Measurements from ENCODE around the gene AGBL4.

AGBL4 gene

DNA sequence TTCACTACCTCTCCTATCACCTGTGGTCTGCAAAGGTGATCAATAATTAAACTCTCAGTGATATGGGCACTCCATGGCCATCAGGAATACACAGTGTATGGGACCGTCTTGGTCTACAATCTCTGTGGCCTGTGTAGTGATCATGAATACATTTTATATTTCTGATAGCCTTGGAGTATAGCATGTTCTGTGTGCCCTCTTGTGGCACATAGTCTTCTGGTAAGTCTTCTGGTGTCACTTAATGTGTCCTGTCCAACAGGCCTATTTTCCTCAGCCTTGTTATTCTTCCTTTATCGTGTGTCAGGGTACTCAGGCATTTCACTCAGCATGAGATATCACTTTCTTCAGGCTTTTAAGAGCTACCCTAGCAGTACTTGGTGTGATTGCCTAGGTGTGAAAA lies 393.6 kb downstream of the AGBL4 start:
- TF ChIP-seq JUND (IDR thresholded peaks at IDR 0.05; ENCODE audit: low read depth), result no peak
- in situ Hi-C loops (cut with HindIII; ENCODE audit: low pct_unique_long_range_greater_than_20kb, low sequenced_read_pairs), result no loop called here
- DNase-seq (ENCODE audit: low read depth in 1 of 2, low spot score in 1 of 2), result peak in 1 of 2 experiments; percentile 3

DNA sequence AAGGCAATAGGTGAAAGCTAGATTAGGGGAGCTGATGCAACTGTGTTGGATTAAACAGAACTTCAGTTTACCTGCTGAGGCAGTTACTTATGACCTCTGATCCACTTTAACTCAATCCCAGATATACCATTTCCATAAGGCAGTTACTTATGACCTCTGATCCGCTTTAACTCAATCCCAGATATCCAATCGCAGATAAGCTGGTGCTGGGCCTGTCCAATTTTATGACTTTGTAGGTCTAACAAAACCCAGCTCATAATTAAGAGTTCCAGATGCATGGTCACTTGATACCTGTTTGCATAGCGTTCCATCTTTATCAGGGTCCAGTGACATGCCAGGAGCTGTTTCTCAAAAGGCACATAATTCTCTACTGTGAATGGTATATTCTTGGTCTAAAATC lies 396.0 kb downstream of the AGBL4 start:
- in situ Hi-C loops (cut with HindIII; ENCODE audit: low pct_unique_long_range_greater_than_20kb, low sequenced_read_pairs), result no loop called here
- no peak for DNase-seq (ENCODE audit: low read depth in 1 of 2, low spot score in 1 of 2)
- no peak for TF ChIP-seq JUND (IDR thresholded peaks at IDR 0.05; ENCODE audit: low read depth)

- in situ Hi-C loops (cut with HindIII; ENCODE audit: low pct_unique_long_range_greater_than_20kb, low sequenced_read_pairs), result no loop called here
- TF ChIP-seq JUND (IDR thresholded peaks at IDR 0.05; ENCODE audit: low read depth), result no peak
- no peak for DNase-seq (ENCODE audit: low read depth in 1 of 2, low spot score in 1 of 2)
Observed at GRCh38 chr1:49626472-49626871, 397.3 kb downstream of the AGBL4 start.

- no peak for DNase-seq (ENCODE audit: low read depth in 1 of 2, low spot score in 1 of 2)
- in situ Hi-C loops (cut with HindIII; ENCODE audit: low pct_unique_long_range_greater_than_20kb, low sequenced_read_pairs), result no loop called here
- no peak for TF ChIP-seq JUND (IDR thresholded peaks at IDR 0.05; ENCODE audit: low read depth)
Observed at GRCh38 chr1:49622877-49623276, 400.9 kb downstream of the AGBL4 start.

DNA sequence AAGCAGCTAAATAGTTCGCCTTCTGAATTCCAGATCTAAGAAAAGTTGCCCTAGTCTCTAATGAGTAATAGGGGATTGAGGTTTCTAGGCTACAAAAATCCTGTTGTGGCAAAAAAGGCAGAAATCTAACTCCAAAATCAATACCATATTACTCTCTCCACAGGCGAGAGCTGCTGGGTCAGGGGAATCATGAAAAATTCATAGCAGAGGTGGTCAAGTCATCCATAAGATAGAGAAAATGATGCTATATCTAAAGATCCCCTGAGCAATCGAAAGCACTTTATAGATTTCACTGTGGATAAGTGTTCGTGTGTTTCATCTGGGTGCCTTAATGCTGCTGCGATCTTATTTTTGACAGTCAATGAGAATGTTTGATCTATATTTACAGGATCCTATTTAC lies 417.7 kb downstream of the AGBL4 start:
- TF ChIP-seq JUND (IDR thresholded peaks at IDR 0.05; ENCODE audit: low read depth), result no peak
- DNase-seq (ENCODE audit: low read depth in 1 of 2, low spot score in 1 of 2), result no peak
- in situ Hi-C loops (cut with HindIII; ENCODE audit: low pct_unique_long_range_greater_than_20kb, low sequenced_read_pairs), result no loop called here

GRCh38 chr1:49597436-49597835 lies 426.3 kb downstream of the AGBL4 start:
- no peak for DNase-seq (ENCODE audit: low read depth in 1 of 2, low spot score in 1 of 2)
- in situ Hi-C loops (cut with HindIII; ENCODE audit: low pct_unique_long_range_greater_than_20kb, low sequenced_read_pairs), result no loop called here
- TF ChIP-seq JUND (IDR thresholded peaks at IDR 0.05; ENCODE audit: low read depth), result no peak

DNA sequence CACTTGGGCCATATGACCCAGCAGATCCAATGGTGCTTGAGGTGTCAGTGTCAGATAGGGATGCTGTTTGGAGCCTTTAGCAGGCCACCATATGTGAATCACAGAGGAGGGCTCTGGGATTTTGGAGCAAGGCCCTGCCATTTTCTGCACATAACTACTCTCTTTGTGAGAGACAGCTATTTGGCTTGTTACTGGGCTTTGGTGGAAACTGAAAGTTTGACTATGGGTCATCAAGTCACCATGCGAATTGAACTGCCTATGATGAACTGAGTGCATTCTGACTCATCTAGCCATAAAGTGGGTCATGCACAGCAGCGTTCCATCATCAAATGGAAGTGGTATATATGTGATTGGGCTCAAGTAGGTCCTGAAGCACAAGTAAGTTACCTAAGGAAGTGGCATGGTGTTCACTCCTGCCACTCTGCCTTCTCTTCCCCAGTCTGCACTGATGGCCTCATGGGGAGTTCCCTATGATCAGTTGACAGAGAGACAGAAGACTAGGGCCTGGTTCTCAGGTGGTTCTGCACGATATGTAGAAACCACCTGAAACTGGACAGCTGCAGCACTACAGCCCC lies 447.3 kb downstream of the AGBL4 start:
- no peak for TF ChIP-seq JUND (IDR thresholded peaks at IDR 0.05; ENCODE audit: low read depth)
- no peak for DNase-seq (ENCODE audit: low read depth in 1 of 2, low spot score in 1 of 2)
- in situ Hi-C loops (cut with HindIII; ENCODE audit: low pct_unique_long_range_greater_than_20kb, low sequenced_read_pairs), result no loop called here

DNA sequence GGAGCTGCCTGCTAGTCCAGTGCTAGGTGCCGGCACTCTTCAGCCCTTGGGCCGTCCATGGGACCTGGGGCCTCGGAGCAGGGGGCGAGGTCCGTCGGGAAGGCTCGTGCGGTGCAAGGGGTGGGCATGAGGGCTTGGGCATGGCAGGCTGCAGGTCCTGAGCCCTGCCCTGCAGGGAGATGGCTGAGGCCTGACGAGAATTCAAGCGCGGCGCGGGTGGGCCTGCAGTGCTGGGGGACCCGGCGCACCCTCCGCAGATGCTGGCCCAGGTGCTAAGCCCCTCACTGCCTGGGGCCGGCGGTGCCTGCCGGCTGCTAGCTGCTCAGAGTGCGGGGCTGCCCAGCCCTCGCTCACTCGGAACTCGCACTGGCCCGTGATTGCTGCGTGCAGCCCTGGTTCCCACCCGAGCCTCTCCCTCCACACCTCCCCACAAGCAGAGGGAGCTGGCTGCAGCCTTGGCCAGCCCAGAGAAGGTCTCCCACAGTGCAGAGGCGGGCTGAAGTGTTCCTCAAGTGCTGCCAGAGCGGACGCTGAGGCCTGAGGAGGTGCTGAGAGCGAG lies 467.0 kb downstream of the AGBL4 start:
- no peak for DNase-seq (ENCODE audit: low read depth in 1 of 2, low spot score in 1 of 2)
- in situ Hi-C loops (cut with HindIII; ENCODE audit: low pct_unique_long_range_greater_than_20kb, low sequenced_read_pairs), result no loop called here
- no peak for TF ChIP-seq JUND (IDR thresholded peaks at IDR 0.05; ENCODE audit: low read depth)

DNA sequence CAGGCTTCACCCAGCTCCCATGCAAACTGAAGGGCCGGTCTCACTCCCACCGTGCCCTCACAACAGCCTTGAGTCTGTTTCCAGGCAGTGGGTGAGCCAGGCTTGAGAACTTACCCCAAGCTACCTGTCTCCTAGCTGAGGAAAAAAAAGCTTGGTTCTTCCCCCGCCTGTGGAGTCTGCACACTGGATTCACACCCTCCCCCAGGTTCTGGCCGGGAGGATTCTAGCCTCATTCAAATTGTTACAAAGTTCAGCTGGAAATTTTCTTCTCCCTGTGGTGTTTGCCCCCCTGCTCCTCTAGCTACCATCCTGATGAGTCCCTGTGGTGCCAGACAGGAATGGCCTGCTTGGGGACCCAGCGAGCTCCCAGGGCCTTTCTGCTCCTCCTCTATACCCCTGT lies 471.7 kb downstream of the AGBL4 start:
- in situ Hi-C loops (cut with HindIII; ENCODE audit: low pct_unique_long_range_greater_than_20kb, low sequenced_read_pairs), result no loop called here
- no peak for DNase-seq (ENCODE audit: low read depth in 1 of 2, low spot score in 1 of 2)

GRCh38 chr1:49544615-49545014 lies 479.1 kb downstream of the AGBL4 start:
- no peak for DNase-seq (ENCODE audit: low read depth in 1 of 2, low spot score in 1 of 2)
- in situ Hi-C loops (cut with HindIII; ENCODE audit: low pct_unique_long_range_greater_than_20kb, low sequenced_read_pairs), result no loop called here
- TF ChIP-seq JUND (IDR thresholded peaks at IDR 0.05; ENCODE audit: low read depth), result no peak

More for the DNA sequence above, 471.7 kb downstream of the AGBL4 start:
- TF ChIP-seq JUND (IDR thresholded peaks at IDR 0.05; ENCODE audit: low read depth), result no peak

DNA sequence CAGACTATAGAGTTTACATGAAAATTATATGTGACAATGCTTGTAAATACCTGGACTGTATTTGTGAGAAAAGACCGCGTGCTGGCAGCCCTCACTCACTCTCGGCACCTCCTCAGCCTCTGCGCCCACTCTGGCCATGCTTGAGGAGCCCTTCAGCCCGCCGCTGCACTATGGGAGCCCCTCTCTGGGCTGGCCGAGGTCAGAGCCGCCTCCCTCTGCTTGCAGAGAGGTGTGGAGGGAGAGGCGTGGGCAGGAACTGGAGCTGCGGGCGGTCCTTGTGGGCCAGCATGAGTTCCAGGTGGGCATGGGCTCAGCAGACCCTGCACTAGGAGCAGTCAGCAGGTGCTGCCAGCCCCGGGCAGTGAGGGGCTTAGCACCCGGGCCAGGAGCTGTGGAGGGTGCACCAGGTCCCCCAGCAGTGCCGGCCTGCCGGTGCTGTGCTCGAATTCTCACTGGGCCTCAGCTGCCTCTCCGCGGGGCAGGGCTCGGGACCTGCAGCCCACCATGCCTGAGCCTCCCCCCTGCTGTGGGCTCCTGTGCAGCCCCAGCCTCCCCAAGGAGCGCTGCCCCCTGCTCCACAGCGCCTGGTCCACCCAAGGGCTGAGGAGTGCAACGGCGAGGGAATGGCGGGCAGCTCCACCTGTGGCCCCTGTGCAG lies 482.5 kb downstream of the AGBL4 start:
- DNase-seq (ENCODE audit: low read depth in 1 of 2, low spot score in 1 of 2), result no peak
- in situ Hi-C loops (cut with HindIII; ENCODE audit: low pct_unique_long_range_greater_than_20kb, low sequenced_read_pairs), result no loop called here

GRCh38 chr1:49527606-49528305 lies 496.0 kb downstream of the AGBL4 start:
- no peak for TF ChIP-seq JUND (IDR thresholded peaks at IDR 0.05; ENCODE audit: low read depth)
- DNase-seq (ENCODE audit: low read depth in 1 of 2, low spot score in 1 of 2), result no peak
- in situ Hi-C loops (cut with HindIII; ENCODE audit: low pct_unique_long_range_greater_than_20kb, low sequenced_read_pairs), result no loop called here

More for the DNA sequence above, 482.5 kb downstream of the AGBL4 start:
- no peak for TF ChIP-seq JUND (IDR thresholded peaks at IDR 0.05; ENCODE audit: low read depth)

DNA sequence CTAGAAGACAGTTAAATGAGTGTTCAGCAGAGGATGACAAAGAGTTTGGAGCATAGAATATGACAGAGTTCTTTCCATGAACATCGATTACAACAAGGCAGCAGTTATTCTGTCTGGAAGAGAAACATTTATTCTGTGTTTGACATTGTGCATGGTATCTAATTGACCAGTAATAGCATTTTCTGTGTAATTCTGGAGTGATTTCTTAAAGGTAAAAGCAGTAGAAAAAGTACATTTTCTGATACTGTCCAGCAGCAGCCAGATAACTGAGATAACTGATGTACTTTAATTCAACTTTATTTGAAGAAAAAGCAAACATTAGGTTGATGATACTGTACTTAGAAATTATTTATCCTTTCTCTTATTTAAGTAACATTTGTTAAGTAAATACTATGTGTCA lies 497.1 kb downstream of the AGBL4 start:
- no peak for TF ChIP-seq JUND (IDR thresholded peaks at IDR 0.05; ENCODE audit: low read depth)
- in situ Hi-C loops (cut with HindIII; ENCODE audit: low pct_unique_long_range_greater_than_20kb, low sequenced_read_pairs), result no loop called here
- no peak for DNase-seq (ENCODE audit: low read depth in 1 of 2, low spot score in 1 of 2)

All from T47D (cell line).